Nephron (organoid): ENCODE measurements around the gene HSD17B13.

ENCODE experiments used
- H3K27ac Mint-ChIP-seq, 3 experiments: 2 replicates each; pipeline ENCODE4 v1.8.0; 2020; ENCODE audit warnings: mixed read lengths in 3 of 3, mild to moderate bottlenecking in 2 of 3, moderate library complexity in 1 of 3
- H3K27me3 Mint-ChIP-seq: 2 replicates; pipeline ENCODE4 v1.8.0; 2021; ENCODE audit warnings: low read depth, mild to moderate bottlenecking, moderate library complexity, mixed read lengths
- H3K36me3 Mint-ChIP-seq: 2 replicates; pipeline ENCODE4 v1.8.0; 2020; ENCODE audit warnings: low read depth, mixed read lengths
- H3K4me1 Mint-ChIP-seq: 2 replicates; pipeline ENCODE4 v1.8.0; 2020; ENCODE audit warnings: mixed read lengths
- H3K4me3 Mint-ChIP-seq, 3 experiments: 2 replicates each; pipeline ENCODE4 v1.8.0; 2020; ENCODE audit warnings: mild to moderate bottlenecking in 3 of 3, mixed read lengths in 3 of 3, moderate library complexity in 2 of 3
- H3K9me3 Mint-ChIP-seq: 2 replicates; pipeline ENCODE4 v1.8.0; 2020; ENCODE audit warnings: mixed read lengths
- CTCF ChIP-seq, 3 experiments: fragments of 200-600 bp; sonication (generic); IDR thresholded peaks; one replicate each; pipeline ENCODE4 v1.5.0; 2021; ENCODE audit warnings: antibody characterized with exemption in 3 of 3; ENCODE audit not compliant: unreplicated experiment in 3 of 3

The HSD17B13 gene

DNA sequence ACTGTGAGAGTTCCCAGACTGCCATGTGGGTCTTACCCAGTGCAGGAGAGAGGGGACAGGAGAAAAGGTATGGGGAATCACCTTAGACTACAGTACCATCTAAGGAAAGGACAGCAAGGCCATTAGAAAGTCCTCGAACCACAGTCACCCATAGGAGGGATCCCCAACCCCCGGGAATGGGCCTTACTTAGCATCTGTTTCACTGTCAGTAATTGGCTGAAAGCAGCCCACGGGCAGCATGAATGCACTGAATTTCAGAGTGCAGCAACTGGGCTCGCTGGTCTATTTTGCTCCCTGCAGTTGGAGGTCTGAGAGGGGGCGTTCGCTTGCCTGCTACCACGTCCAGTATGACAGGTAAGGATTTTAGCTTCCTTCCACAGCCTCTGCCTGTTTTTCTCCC lies 51.9 kb downstream of the HSD17B13 start:
- H3K27ac Mint-ChIP-seq: no peak overlapping the region

DNA sequence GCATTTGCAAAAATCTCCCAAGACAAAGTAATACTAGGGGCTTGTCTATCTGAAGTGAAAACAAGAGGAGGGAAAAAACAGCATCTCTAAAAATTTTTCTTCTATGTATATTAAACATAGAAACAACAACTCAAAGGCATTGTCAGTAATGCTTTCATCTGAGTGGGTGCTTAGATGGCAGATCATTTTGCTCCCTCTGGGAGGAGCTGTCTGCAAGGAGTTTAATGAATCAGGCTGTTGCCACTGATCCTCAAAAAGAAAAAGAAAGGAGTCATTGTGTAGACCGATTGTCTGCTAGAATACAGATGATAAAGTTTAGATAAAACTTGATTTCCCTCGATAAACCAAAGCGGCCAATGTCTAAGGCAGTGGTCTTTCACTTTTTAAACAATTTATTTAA lies 52.5 kb downstream of the HSD17B13 start:
- TF ChIP-seq CTCF (IDR thresholded peaks at IDR 0.05; ENCODE audit: unreplicated experiment in 3 of 3): peak; percentile 40 to 53 (median 48)
- no peak overlapping the region for H3K4me3 Mint-ChIP-seq
- H3K27ac Mint-ChIP-seq: no peak overlapping the region
- H3K27me3 Mint-ChIP-seq: peaks cover 4% of the 10 kb centered on the region
- H3K9me3 Mint-ChIP-seq: no peaks in the 10 kb centered on the region
- H3K36me3 Mint-ChIP-seq: no peaks in the 10 kb centered on the region
- H3K4me1 Mint-ChIP-seq: peaks cover 9% of the 10 kb centered on the region

More for the DNA sequence above, 51.9 kb downstream of the HSD17B13 start:
- H3K27me3 Mint-ChIP-seq: peaks cover 4% of the 10 kb centered on the region
- H3K36me3 Mint-ChIP-seq: no peaks in the 10 kb centered on the region
- H3K4me1 Mint-ChIP-seq: peaks cover 9% of the 10 kb centered on the region
- H3K4me3 Mint-ChIP-seq: no peak overlapping the region
- H3K9me3 Mint-ChIP-seq: no peaks in the 10 kb centered on the region
- TF ChIP-seq CTCF (IDR thresholded peaks at IDR 0.05; ENCODE audit: unreplicated experiment in 3 of 3): no peak

DNA sequence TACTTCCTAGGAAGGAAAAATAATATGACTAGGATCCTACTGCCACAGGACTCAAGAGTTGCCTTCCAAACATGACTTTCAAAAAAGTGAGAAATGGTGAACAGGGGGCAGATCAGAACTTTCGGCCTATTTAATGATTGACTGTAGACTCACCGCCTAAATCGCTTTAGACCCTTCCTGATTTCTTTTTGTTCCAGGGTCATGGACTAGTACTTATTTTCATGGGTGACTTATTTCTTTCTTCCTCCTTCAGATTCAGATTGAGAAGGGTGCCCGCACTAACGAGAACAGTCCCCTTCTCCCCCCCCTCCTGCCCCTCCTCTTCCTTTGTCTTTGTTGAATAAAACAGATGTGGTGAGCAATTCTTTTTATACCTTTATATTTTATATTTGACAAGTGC lies 54.3 kb downstream of the HSD17B13 start:
- H3K27ac Mint-ChIP-seq: peak overlapping the region; percentile 5 to 82 (median 42)
- peaks cover under 1% of the 10 kb centered on the region for H3K27me3 Mint-ChIP-seq

GRCh38 chr4:87266986-87267385 lies 55.7 kb downstream of the HSD17B13 start:
- Mint-ChIP-seq H3K4me1 (peaks cover 9% of the 10 kb centered on the region), H3K27ac (peak overlapping the region in 1 of 3 experiments; percentile 4), H3K9me3 (peaks cover 3% of the 10 kb centered on the region), H3K36me3 (no peaks in the 10 kb centered on the region), H3K4me3 (no peak overlapping the region), H3K27me3 (no peaks in the 10 kb centered on the region)
- TF ChIP-seq CTCF (IDR thresholded peaks at IDR 0.05; ENCODE audit: unreplicated experiment in 3 of 3): no peak

More for the DNA sequence above, 54.3 kb downstream of the HSD17B13 start:
- Mint-ChIP-seq H3K4me1 (peaks cover 9% of the 10 kb centered on the region), H3K36me3 (no peaks in the 10 kb centered on the region), H3K9me3 (no peaks in the 10 kb centered on the region), H3K4me3 (no peak overlapping the region)
- TF ChIP-seq CTCF (IDR thresholded peaks at IDR 0.05; ENCODE audit: unreplicated experiment in 3 of 3): no peak

- Mint-ChIP-seq H3K4me1 (no peaks in the 10 kb centered on the region), H3K4me3 (no peak overlapping the region), H3K36me3 (no peaks in the 10 kb centered on the region), H3K27ac (no peak overlapping the region), H3K27me3 (no peaks in the 10 kb centered on the region), H3K9me3 (peaks cover 3% of the 10 kb centered on the region)
- no peak for TF ChIP-seq CTCF (IDR thresholded peaks at IDR 0.05; ENCODE audit: unreplicated experiment in 3 of 3)
Observed at GRCh38 chr4:87262886-87263285, 59.8 kb downstream of the HSD17B13 start.

GRCh38 chr4:87260477-87260876 lies 62.2 kb downstream of the HSD17B13 start:
- Mint-ChIP-seq H3K27ac (no peak overlapping the region), H3K4me3 (no peak overlapping the region), H3K4me1 (no peaks in the 10 kb centered on the region), H3K27me3 (no peaks in the 10 kb centered on the region), H3K9me3 (peaks cover 8% of the 10 kb centered on the region), H3K36me3 (no peaks in the 10 kb centered on the region)
- TF ChIP-seq CTCF (IDR thresholded peaks at IDR 0.05; ENCODE audit: unreplicated experiment in 3 of 3): no peak
